Caco-2 (cell line): ENCODE data around the gene TMEM169. TPM values are rescaled to one million over a fixed set of nuclear protein-coding genes. Genes with fewer than 3 reads are reported as not detected.

ENCODE experiments used
- BruUV-seq: library from RNA; stranded (reverse); fragments of 400-500 nt; replicated peaks from 2 replicates; lab custom pipeline; 2021; lab: Mats Ljungman, UMichigan
- CTCF ChIA-PET: fragments of 300-600 bp; sonication (Branson Sonifier 250); formaldehyde crosslinking; loops from one replicate; lab custom pipeline; 2022; ENCODE audit warnings: antibody characterized with exemption; lab: Charles Lee
- POLR2A ChIA-PET: fragments of 300-600 bp; sonication (Branson Sonifier 250); formaldehyde crosslinking; loops from one replicate; lab custom pipeline; 2022; ENCODE audit warnings: antibody characterized with exemption; lab: Charles Lee
- DNase-seq, 2 experiments: peaks; one replicate each; pipeline versions ENCODE4 v3.0.0 to v3.0.0-alpha.2; 2020 to 2022
- H3K27me3 ChIP-seq: replicated peaks from 2 replicates; pipeline ENCODE4 v1.6.0; 2011; ENCODE audit warnings: low read length; ENCODE audit not compliant: control insufficient read depth, insufficient read depth
- H3K36me3 ChIP-seq: 2 replicates; pipeline ENCODE4 v1.5.1; 2011; ENCODE audit warnings: low read length; ENCODE audit not compliant: control insufficient read depth, insufficient read depth
- H3K4me1 ChIP-seq: fragments of 250-450 bp; sonication (Bioruptor Pico); 2 replicates; pipeline ENCODE4 v1.5.1; 2020; ENCODE audit warnings: mild to moderate bottlenecking
- H3K4me3 ChIP-seq: 2 replicates; pipeline ENCODE4 v1.5.1; 2011; ENCODE audit warnings: low read depth, mild to moderate bottlenecking, control low read depth, low read length
- H3K9me3 ChIP-seq: fragments of 250-450 bp; sonication (Bioruptor Pico); 2 replicates; pipeline ENCODE4 v1.5.1; 2020; ENCODE audit warnings: mild to moderate bottlenecking, moderate library complexity
- H3K27ac Mint-ChIP-seq: one replicate; pipeline ENCODE4 v1.8.0; 2022; ENCODE audit warnings: mixed read lengths; ENCODE audit not compliant: unreplicated experiment
- H3K27me3 Mint-ChIP-seq: one replicate; pipeline ENCODE4 v1.8.0; 2022; ENCODE audit warnings: mixed read lengths; ENCODE audit not compliant: insufficient read depth, unreplicated experiment
- H3K36me3 Mint-ChIP-seq: one replicate; pipeline ENCODE4 v1.8.0; 2022; ENCODE audit warnings: mild to moderate bottlenecking, mixed read lengths; ENCODE audit not compliant: insufficient read depth, unreplicated experiment
- H3K4me1 Mint-ChIP-seq: one replicate; pipeline ENCODE4 v1.8.0; 2022; ENCODE audit warnings: low read depth, mixed read lengths; ENCODE audit not compliant: unreplicated experiment
- H3K4me3 Mint-ChIP-seq: one replicate; pipeline ENCODE4 v1.8.0; 2022; ENCODE audit warnings: mild to moderate bottlenecking, moderate library complexity, mixed read lengths; ENCODE audit not compliant: unreplicated experiment
- H3K9me3 Mint-ChIP-seq: one replicate; pipeline ENCODE4 v1.8.0; 2022; ENCODE audit warnings: mixed read lengths; ENCODE audit not compliant: unreplicated experiment
- CTCF ChIP-seq, 2 experiments: fragments of 200-600 bp in 1 of 2; IDR thresholded peaks; 1 replicate in 1 of 2; 2 replicates in 1 of 2; pipeline versions ENCODE4 v1.5.1 to v1.8.0; 2011 to 2022; ENCODE audit warnings: antibody characterized with exemption in 1 of 2, control low read depth in 1 of 2, inconsistent platforms in 1 of 2, low read depth in 1 of 2, low read length in 1 of 2, mild to moderate bottlenecking in 1 of 2, moderate library complexity in 1 of 2; ENCODE audit not compliant: insufficient read depth in 1 of 2, severe bottlenecking in 1 of 2, unreplicated experiment in 1 of 2
- intact Hi-C: fragments of 100-400 bp; cut with micrococcal nuclease; formaldehyde crosslinking; loops from one replicate; pipeline ENCODE4 v1.10.0; 2022; ENCODE audit not compliant: unreplicated experiment
- total RNA-seq: library from RNA; stranded (reverse); gene quantifications from 2 replicates; pipeline ENCODE4 v1.2.3, GENCODE V29; 2022

The TMEM169 gene
- total RNA-seq, 1 experiment from 2014 or later: 1.3 TPM

- peaks cover 10% of the 10 kb centered on the region for H3K36me3 Mint-ChIP-seq
- Histone ChIP-seq H3K4me3 (no peak overlapping the region), H3K36me3 (0 out of 2 replicates have a peak, but pooled peaks cover 2% of the 10 kb centered on the region), H3K27me3 (no peaks in the 10 kb centered on the region), H3K9me3 (no peaks in the 10 kb centered on the region), H3K4me1 (no peaks in the 10 kb centered on the region)
- intact Hi-C loops: no loop called here
- TF ChIP-seq CTCF (IDR thresholded peaks at IDR 0.05; ENCODE audit: insufficient read depth in 1 of 2, low read depth in 1 of 2, low read length in 1 of 2, severe bottlenecking in 1 of 2, unreplicated experiment in 1 of 2): no peak
- no peaks in the 10 kb centered on the region for H3K9me3 Mint-ChIP-seq
- H3K27me3 Mint-ChIP-seq: no peaks in the 10 kb centered on the region
- H3K4me3 Mint-ChIP-seq: no peak overlapping the region
- no peak overlapping the region for H3K27ac Mint-ChIP-seq
- no peaks in the 10 kb centered on the region for H3K4me1 Mint-ChIP-seq
- CTCF ChIA-PET: no interaction called here
- no TSS peak for BruUV-seq
- POLR2A ChIA-PET: no interaction called here
- DNase-seq: no peak
These were observed 40.3 kb upstream of the TMEM169 start for GRCh38 chr2:216041438-216041837.

- intact Hi-C loops: no loop called here
- CTCF ChIA-PET: no interaction called here
- POLR2A ChIA-PET: no interaction called here
- no TSS peak for BruUV-seq
- no peaks in the 10 kb centered on the region for H3K9me3 ChIP-seq
- H3K27me3 Mint-ChIP-seq: no peaks in the 10 kb centered on the region
- H3K36me3 ChIP-seq: 0 out of 2 replicates have a peak, but pooled peaks cover 2% of the 10 kb centered on the region
- H3K4me3 ChIP-seq: no peak overlapping the region
- TF ChIP-seq CTCF (IDR thresholded peaks at IDR 0.05; ENCODE audit: insufficient read depth in 1 of 2, low read depth in 1 of 2, low read length in 1 of 2, severe bottlenecking in 1 of 2, unreplicated experiment in 1 of 2): no peak
- no peak overlapping the region for H3K4me3 Mint-ChIP-seq
- no peaks in the 10 kb centered on the region for H3K27me3 ChIP-seq
- no peak for DNase-seq
- peaks cover 10% of the 10 kb centered on the region for H3K36me3 Mint-ChIP-seq
- H3K4me1 Mint-ChIP-seq: no peaks in the 10 kb centered on the region
- H3K4me1 ChIP-seq: no peaks in the 10 kb centered on the region
- H3K27ac Mint-ChIP-seq: no peak overlapping the region
- no peaks in the 10 kb centered on the region for H3K9me3 Mint-ChIP-seq
These were observed 37.8 kb upstream of the TMEM169 start for GRCh38 chr2:216043949-216044348.

GRCh38 chr2:216044883-216045486 lies 36.7 kb upstream of the TMEM169 start:
- no peaks in the 10 kb centered on the region for H3K36me3 Mint-ChIP-seq
- H3K27me3 Mint-ChIP-seq: no peaks in the 10 kb centered on the region
- no peak overlapping the region for H3K27ac Mint-ChIP-seq
- H3K4me1 ChIP-seq: no peaks in the 10 kb centered on the region
- H3K36me3 ChIP-seq: 0 out of 2 replicates have a peak, but pooled peaks cover 2% of the 10 kb centered on the region
- H3K4me1 Mint-ChIP-seq: no peaks in the 10 kb centered on the region
- H3K9me3 ChIP-seq: no peaks in the 10 kb centered on the region
- no peaks in the 10 kb centered on the region for H3K27me3 ChIP-seq
- no TSS peak for BruUV-seq
- no peaks in the 10 kb centered on the region for H3K9me3 Mint-ChIP-seq
- intact Hi-C loops: no loop called here
- TF ChIP-seq CTCF (IDR thresholded peaks at IDR 0.05; ENCODE audit: insufficient read depth in 1 of 2, low read depth in 1 of 2, low read length in 1 of 2, severe bottlenecking in 1 of 2, unreplicated experiment in 1 of 2): no peak
- POLR2A ChIA-PET: no interaction called here
- CTCF ChIA-PET: no interaction called here
- H3K4me3 ChIP-seq: no peak overlapping the region
- H3K4me3 Mint-ChIP-seq: no peak overlapping the region
- DNase-seq: no peak
